Activated CD4-positive, alpha-beta memory T cell treated with anti-CD3 and anti-CD28 coated beads, Interleukin-2, amount 10 ng/mL, durations not matched to agents 7 days and 5 days (primary cell): ENCODE data around the gene MTHFD2L. TPM values are rescaled to one million over a fixed set of nuclear protein-coding genes. Genes with fewer than 3 reads are reported as not detected.

Source experiments
- CTCF ChIA-PET: fragments of 350-600 bp; sonication (Branson Sonifier 250); formaldehyde crosslinking; loops from one replicate; lab custom pipeline; 2021; ENCODE audit warnings: antibody characterized with exemption, inconsistent platforms; lab: Charles Lee
- POLR2A ChIA-PET: fragments of 350-600 bp; sonication (Branson Sonifier 250); formaldehyde crosslinking; loops from one replicate; lab custom pipeline; 2021; ENCODE audit warnings: antibody characterized with exemption; lab: Charles Lee
- DNase-seq: peaks from one replicate; pipeline ENCODE4 v3.0.0-alpha.2; 2020
- H3K27ac Mint-ChIP-seq: one replicate; pipeline ENCODE4 v1.8.0; 2021; ENCODE audit warnings: mild to moderate bottlenecking, mixed read lengths
- H3K27me3 Mint-ChIP-seq: one replicate; pipeline ENCODE4 v1.8.0; 2021; ENCODE audit warnings: mixed read lengths
- H3K36me3 Mint-ChIP-seq: one replicate; pipeline ENCODE4 v1.8.0; 2021; ENCODE audit warnings: low read depth, mixed read lengths
- H3K4me1 Mint-ChIP-seq: one replicate; pipeline ENCODE4 v1.8.0; 2021; ENCODE audit warnings: mixed read lengths
- H3K4me3 Mint-ChIP-seq: one replicate; pipeline ENCODE4 v1.8.0; 2021; ENCODE audit warnings: mild to moderate bottlenecking, mixed read lengths
- H3K9me3 Mint-ChIP-seq: one replicate; pipeline ENCODE4 v1.8.0; 2021; ENCODE audit warnings: mixed read lengths
- total RNA-seq, 2 experiments: library from RNA; stranded (reverse); gene quantifications; one replicate each; pipeline ENCODE4 v1.2.3, GENCODE V29; 2021

The MTHFD2L gene
- total RNA-seq, 2 experiments from 2014 or later = 3.9 to 4.8 TPM

DNA sequence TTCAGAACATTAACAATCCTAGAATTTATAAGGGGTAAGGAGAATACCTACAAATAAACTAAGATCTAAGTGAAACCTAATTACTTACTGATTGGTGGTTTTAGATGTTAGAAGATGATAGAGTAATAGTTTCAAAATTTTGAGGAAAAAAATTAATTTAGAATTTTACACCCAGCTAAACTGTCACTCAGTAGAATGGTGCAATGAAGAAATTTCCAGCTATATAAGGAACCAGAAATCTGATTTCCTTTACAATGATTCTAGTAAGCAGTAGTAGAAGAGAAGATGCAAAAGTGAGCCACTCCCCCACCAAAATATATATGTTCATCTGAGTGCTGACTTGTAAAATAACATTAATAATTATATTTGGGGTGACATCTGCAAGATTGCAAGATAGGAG is 95.0 kb downstream of the MTHFD2L start:
- no peaks in the 10 kb centered on the region for H3K36me3 Mint-ChIP-seq
- no peaks in the 10 kb centered on the region for H3K4me1 Mint-ChIP-seq
- H3K4me3 Mint-ChIP-seq = no peak overlapping the region
- H3K27me3 Mint-ChIP-seq = no peaks in the 10 kb centered on the region
- no peak for DNase-seq
- ChIA-PET CTCF (interaction anchor here (1.2 kb wide), 1 partner anchor 24 kb away, joined by 3 read pairs; no protein-coding TSS in a partner anchor), POLR2A (no interaction called here)
- no peak overlapping the region for H3K27ac Mint-ChIP-seq
- peaks cover 11% of the 10 kb centered on the region for H3K9me3 Mint-ChIP-seq

DNA sequence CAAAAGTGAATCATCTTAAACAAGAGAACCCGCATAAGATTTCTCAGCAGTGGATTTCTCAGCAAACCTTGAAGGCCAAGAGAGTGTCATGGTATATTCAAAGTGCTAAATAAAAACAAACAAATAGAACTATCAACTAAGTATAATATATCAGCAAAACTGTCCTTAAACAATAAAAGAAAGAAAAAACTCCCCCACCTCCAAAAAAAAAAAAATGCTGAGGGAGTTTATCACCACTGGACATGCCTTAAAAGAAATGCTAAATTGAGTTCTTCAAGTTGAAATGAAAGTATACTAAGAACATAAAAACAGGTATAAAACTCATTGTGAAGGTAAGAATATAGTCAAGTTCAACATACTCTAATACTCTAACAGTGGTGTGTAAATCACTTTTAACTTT is 96.5 kb downstream of the MTHFD2L start:
- Mint-ChIP-seq H3K27ac (no peak overlapping the region), H3K4me3 (no peak overlapping the region), H3K27me3 (no peaks in the 10 kb centered on the region), H3K36me3 (no peaks in the 10 kb centered on the region), H3K9me3 (peaks cover 11% of the 10 kb centered on the region), H3K4me1 (no peaks in the 10 kb centered on the region)
- DNase-seq = no peak
- CTCF ChIA-PET = no interaction called here
- POLR2A ChIA-PET = no interaction called here

DNA sequence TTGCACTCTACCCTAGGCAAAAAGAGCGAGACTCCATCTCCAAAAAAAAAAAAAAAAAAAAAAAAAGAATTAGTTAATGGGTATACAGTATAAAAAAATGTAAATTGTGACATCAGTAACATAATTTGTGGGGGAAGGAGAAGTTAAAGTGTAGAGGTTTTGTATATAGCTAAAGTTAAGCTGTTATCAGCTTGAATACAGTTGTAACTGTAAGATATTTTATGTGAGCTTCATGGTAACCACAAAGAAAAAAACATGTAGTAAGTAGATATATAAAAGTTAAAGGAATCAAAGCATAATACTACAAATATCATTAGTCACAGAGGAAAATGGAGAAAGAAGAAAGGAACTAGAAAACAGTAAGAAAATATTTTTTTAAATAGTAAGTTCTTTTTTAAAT is 97.2 kb downstream of the MTHFD2L start:
- H3K36me3 Mint-ChIP-seq = no peaks in the 10 kb centered on the region
- no peaks in the 10 kb centered on the region for H3K27me3 Mint-ChIP-seq
- no peaks in the 10 kb centered on the region for H3K4me1 Mint-ChIP-seq
- no peak for DNase-seq
- ChIA-PET CTCF (interaction anchor here (0.7 kb wide), 1 partner anchor 75 kb away, joined by 4 read pairs; no protein-coding TSS in a partner anchor), POLR2A (no interaction called here)
- H3K4me3 Mint-ChIP-seq = no peak overlapping the region
- H3K9me3 Mint-ChIP-seq = peaks cover 11% of the 10 kb centered on the region
- H3K27ac Mint-ChIP-seq = no peak overlapping the region

DNA sequence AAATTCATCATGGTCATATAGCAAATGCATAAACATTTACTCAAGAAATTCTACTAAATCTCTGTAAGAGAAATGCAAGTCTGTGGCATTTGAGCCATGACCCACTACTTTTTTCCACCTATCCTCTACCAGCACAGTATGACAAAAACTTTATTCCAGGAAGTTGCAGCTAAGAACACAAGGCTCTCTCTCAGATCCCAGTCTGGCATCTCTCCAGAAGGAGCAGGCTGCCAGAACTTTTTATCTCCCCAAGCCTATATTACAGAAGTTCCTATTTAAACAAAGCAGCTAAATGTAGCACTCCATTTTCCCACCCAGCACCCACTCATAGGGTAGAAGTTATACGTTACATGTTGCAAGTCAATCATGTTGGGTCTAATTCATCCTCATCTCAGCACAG is 101.0 kb downstream of the MTHFD2L start:
- CTCF ChIA-PET = no interaction called here
- POLR2A ChIA-PET = no interaction called here
- no peaks in the 10 kb centered on the region for H3K36me3 Mint-ChIP-seq
- no peaks in the 10 kb centered on the region for H3K4me1 Mint-ChIP-seq
- no peak overlapping the region for H3K4me3 Mint-ChIP-seq
- no peaks in the 10 kb centered on the region for H3K9me3 Mint-ChIP-seq
- H3K27ac Mint-ChIP-seq = no peak overlapping the region
- DNase-seq = no peak
- H3K27me3 Mint-ChIP-seq = no peaks in the 10 kb centered on the region

DNA sequence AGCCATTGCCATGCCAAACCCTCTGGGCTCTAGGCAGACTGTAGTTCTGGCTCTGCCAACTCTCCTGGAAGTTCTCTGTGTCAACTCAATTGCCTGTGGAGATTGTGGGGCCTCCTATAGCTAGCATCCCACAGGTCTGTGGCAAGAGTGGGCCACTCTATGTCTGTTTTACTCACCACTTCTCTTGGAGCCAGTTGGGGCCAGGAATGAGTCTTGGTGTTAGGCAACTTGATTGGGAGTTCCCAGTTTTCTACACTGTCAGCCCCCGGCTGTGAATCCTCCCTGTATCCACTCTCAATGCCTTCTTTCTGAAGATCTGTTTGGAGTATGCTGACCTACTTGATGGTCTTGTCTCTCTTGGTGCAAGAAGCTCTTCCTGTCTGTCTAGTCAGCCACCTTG is 102.1 kb downstream of the MTHFD2L start:
- no peak overlapping the region for H3K27ac Mint-ChIP-seq
- H3K9me3 Mint-ChIP-seq = no peaks in the 10 kb centered on the region
- ChIA-PET CTCF (no interaction called here), POLR2A (no interaction called here)
- H3K27me3 Mint-ChIP-seq = no peaks in the 10 kb centered on the region
- DNase-seq = no peak
- H3K4me1 Mint-ChIP-seq = no peaks in the 10 kb centered on the region
- no peak overlapping the region for H3K4me3 Mint-ChIP-seq
- no peaks in the 10 kb centered on the region for H3K36me3 Mint-ChIP-seq

DNA sequence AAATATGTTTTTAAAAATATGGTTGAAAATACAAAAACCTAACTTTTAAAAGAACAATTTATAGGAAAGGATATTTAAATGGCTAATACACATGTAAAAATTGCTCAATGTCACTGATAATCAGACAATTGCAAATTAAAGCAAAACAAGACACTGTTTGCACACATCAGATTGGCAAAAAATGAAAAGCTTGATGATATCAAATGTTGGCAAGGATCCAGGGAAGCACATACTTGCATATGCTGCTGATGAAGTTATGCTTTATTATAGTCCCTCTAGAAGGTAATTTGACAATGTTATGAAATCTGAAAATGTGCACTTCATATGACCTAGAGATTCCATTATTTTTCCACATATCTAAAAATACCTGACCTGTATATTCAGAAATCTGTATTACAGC is 104.6 kb downstream of the MTHFD2L start:
- H3K4me1 Mint-ChIP-seq = peaks cover 2% of the 10 kb centered on the region
- H3K4me3 Mint-ChIP-seq = no peak overlapping the region
- H3K36me3 Mint-ChIP-seq = no peaks in the 10 kb centered on the region
- DNase-seq = no peak
- CTCF ChIA-PET = no interaction called here
- no peaks in the 10 kb centered on the region for H3K27me3 Mint-ChIP-seq
- POLR2A ChIA-PET = no interaction called here
- no peak overlapping the region for H3K27ac Mint-ChIP-seq
- no peaks in the 10 kb centered on the region for H3K9me3 Mint-ChIP-seq

DNA sequence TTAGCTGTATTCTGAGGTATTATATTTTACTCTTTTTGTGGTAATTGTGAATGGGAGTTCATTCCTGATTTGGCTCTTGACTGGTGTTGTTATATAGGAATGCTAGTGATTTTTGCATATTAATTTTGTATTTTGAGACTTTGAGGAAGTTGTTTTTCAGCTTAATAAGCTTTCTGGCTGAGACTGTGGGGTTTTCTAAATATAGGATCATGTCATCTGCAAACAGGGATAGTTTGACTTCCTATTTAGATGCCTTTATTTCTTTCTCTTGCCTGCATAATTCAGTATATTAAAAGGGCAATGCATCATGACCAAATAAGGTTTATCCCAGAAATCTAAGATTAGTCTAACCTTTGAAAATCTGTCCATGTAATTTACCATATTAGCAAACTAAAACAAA is 105.6 kb downstream of the MTHFD2L start:
- DNase-seq = no peak
- H3K4me1 Mint-ChIP-seq = peaks cover 12% of the 10 kb centered on the region
- POLR2A ChIA-PET = no interaction called here
- H3K27ac Mint-ChIP-seq = no peak overlapping the region
- no peak overlapping the region for H3K4me3 Mint-ChIP-seq
- CTCF ChIA-PET = no interaction called here
- H3K36me3 Mint-ChIP-seq = no peaks in the 10 kb centered on the region
- H3K9me3 Mint-ChIP-seq = no peaks in the 10 kb centered on the region
- no peaks in the 10 kb centered on the region for H3K27me3 Mint-ChIP-seq

DNA sequence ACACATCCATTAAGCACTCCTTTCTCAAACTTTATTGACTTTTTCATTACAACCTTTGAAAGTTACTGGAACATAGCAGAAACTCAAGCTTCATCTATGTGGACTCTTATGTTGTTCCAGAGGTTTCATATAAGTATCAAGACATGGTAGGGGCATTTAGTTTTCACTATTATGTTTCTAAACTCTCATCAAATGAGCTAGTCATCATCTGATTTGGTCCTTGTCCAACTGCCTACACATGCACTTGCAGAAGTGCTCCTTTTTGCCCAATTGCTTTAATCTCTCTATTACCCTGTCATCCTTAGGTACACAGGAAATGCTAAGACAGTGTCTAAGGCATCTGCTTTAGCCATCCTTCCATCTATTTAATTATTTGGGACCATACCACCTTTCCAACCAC is 108.2 kb downstream of the MTHFD2L start:
- no peaks in the 10 kb centered on the region for H3K9me3 Mint-ChIP-seq
- POLR2A ChIA-PET = no interaction called here
- H3K4me1 Mint-ChIP-seq = peaks cover 13% of the 10 kb centered on the region
- CTCF ChIA-PET = no interaction called here
- no peak overlapping the region for H3K4me3 Mint-ChIP-seq
- H3K27me3 Mint-ChIP-seq = no peaks in the 10 kb centered on the region
- no peak overlapping the region for H3K27ac Mint-ChIP-seq
- H3K36me3 Mint-ChIP-seq = no peaks in the 10 kb centered on the region
- DNase-seq = no peak

DNA sequence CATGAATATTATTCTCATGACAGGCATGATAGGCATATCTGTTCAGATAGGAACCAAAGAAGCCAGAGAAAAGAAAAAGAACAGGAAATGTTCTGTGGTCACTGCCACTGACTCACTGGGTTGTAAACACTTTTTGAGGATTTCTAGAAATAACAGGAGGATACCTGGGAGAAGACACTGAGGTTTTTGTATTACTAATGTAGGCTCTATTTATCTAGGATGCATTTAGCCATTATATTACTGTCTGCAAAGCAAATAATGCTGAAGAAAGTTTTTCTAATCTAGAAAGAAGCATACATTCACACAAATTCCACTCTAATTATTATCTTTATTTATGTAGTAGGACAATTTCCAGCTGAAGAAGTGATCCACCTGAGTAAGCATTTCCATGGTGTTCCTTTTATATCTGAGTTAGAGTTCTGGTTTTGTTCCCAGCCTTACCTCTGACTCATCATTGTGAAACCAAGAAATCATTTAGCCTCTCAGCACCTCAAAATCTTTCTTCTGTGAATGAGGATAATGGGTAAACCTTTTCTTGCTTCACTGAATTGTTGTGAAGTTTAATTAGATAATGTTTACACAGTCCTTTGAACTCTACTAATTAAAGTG is 110.2 kb downstream of the MTHFD2L start:
- CTCF ChIA-PET = no interaction called here
- H3K4me1 Mint-ChIP-seq = peaks cover 13% of the 10 kb centered on the region
- H3K27me3 Mint-ChIP-seq = no peaks in the 10 kb centered on the region
- H3K36me3 Mint-ChIP-seq = no peaks in the 10 kb centered on the region
- H3K4me3 Mint-ChIP-seq = no peak overlapping the region
- POLR2A ChIA-PET = no interaction called here
- no peak overlapping the region for H3K27ac Mint-ChIP-seq
- H3K9me3 Mint-ChIP-seq = no peaks in the 10 kb centered on the region
- DNase-seq = no peak

DNA sequence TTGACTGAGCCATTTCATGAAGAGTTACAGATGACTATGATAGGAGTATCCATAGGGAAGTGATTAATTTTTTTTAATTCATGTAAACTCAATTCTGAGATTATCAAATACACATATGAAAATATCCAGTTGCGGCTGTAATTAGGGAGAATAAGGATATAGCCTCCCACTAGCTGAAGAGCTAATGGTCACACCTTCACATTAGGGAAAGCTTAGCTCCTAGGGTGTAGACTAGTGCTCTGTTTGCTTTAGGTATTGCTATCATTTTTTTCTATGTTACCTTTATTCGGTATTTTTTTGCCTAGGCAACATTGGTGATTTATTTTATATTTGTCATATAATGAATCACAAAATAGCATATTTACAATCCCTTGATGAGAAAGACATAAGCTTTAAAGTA is 110.7 kb downstream of the MTHFD2L start:
- H3K27me3 Mint-ChIP-seq = no peaks in the 10 kb centered on the region
- H3K4me1 Mint-ChIP-seq = peaks cover 13% of the 10 kb centered on the region
- POLR2A ChIA-PET = no interaction called here
- no peaks in the 10 kb centered on the region for H3K9me3 Mint-ChIP-seq
- no peak for DNase-seq
- CTCF ChIA-PET = no interaction called here
- H3K36me3 Mint-ChIP-seq = no peaks in the 10 kb centered on the region
- no peak overlapping the region for H3K27ac Mint-ChIP-seq
- H3K4me3 Mint-ChIP-seq = no peak overlapping the region

DNA sequence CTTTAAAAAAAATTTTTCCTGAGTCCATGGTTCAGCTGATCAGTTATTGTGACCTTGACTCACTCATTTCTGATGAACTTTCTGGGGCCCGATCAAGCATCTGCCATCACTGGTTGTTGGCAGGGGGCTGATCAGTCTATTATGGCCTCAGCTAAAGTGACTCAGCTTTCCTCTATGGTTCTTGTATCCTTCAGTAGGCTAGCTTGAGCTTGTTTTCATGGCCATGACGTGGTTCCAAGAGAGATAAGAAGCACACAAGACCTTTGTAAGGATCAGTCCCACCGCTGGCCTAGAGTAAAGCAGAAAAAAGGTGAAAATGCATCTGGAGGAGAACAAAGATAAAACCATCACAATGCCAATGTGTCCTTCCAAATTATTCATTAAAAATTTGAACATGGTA is 120.6 kb downstream of the MTHFD2L start:
- Mint-ChIP-seq H3K27me3 (no peaks in the 10 kb centered on the region), H3K4me1 (no peaks in the 10 kb centered on the region), H3K4me3 (no peak overlapping the region), H3K27ac (no peak overlapping the region), H3K36me3 (no peaks in the 10 kb centered on the region), H3K9me3 (no peaks in the 10 kb centered on the region)
- ChIA-PET CTCF (no interaction called here), POLR2A (no interaction called here)
- DNase-seq = no peak

DNA sequence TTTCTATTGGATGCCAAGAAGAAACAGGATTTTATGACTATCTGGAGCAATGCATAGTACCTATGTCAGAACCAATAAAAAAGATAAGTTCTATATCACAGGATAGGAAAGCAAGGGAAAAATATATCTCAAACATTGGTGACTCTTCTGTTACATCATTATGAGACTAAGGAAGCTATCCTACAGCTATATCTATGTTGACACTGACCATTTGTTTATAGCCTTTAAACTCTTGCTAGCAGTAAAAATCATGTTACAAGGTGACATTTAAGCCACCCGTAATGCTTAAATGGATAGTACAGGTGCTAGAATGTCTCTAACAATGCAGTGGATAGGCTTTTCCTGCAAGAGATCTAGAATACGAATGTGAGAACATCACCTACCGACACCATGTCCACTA is 121.8 kb downstream of the MTHFD2L start:
- POLR2A ChIA-PET = no interaction called here
- no peak for DNase-seq
- no peaks in the 10 kb centered on the region for H3K4me1 Mint-ChIP-seq
- H3K9me3 Mint-ChIP-seq = no peaks in the 10 kb centered on the region
- H3K27me3 Mint-ChIP-seq = no peaks in the 10 kb centered on the region
- CTCF ChIA-PET = interaction anchor here (1.3 kb wide), 1 partner anchor 50 kb away, joined by 3 read pairs; no protein-coding TSS in a partner anchor
- no peak overlapping the region for H3K27ac Mint-ChIP-seq
- H3K36me3 Mint-ChIP-seq = no peaks in the 10 kb centered on the region
- H3K4me3 Mint-ChIP-seq = no peak overlapping the region

DNA sequence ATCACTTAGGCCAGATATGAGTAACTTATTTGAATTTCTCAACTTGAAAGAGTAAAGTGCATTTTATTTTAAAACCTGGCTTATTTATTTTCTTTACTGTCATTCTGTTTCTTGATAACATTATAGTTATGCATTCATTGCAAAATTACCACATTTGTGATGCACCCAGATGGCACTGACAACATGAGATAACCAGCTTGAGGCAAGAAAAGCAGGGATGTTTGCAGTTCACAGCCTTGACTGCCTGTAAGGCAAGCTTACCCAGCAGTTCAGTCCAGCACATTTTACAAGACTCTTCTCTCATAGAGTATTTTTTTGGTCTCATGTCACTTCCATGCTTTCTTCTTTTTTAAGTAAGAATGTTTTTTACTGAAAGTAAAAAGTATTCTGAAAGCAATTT is 125.0 kb downstream of the MTHFD2L start:
- Mint-ChIP-seq H3K27me3 (no peaks in the 10 kb centered on the region), H3K36me3 (no peaks in the 10 kb centered on the region), H3K27ac (no peak overlapping the region), H3K4me1 (no peaks in the 10 kb centered on the region), H3K4me3 (no peak overlapping the region), H3K9me3 (no peaks in the 10 kb centered on the region)
- no peak for DNase-seq
- ChIA-PET CTCF (no interaction called here), POLR2A (no interaction called here)

DNA sequence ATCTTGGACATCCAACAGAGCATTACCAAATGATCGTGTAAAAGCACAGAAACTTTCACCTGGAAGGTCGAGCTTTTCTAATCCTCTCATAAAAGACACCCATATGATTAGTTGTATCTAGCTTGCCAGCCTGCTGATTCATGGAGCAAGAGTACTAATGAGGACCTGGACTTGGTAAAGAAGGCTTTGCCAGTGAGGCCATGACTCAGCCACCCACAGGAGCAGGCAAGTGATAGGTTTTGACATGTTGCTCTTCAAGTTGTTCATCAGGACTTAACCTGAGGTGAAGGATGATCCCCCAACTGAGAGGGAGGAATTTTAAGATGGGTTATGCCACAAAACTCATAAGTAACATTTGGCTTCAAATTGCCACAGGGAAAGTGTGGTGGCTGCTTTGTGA is 125.7 kb downstream of the MTHFD2L start:
- ChIA-PET POLR2A (no interaction called here), CTCF (no interaction called here)
- Mint-ChIP-seq H3K36me3 (no peaks in the 10 kb centered on the region), H3K9me3 (no peaks in the 10 kb centered on the region), H3K4me3 (no peak overlapping the region), H3K27ac (no peak overlapping the region), H3K27me3 (no peaks in the 10 kb centered on the region), H3K4me1 (no peaks in the 10 kb centered on the region)
- no peak for DNase-seq
